Progenitor cell of endocrine pancreas (in vitro differentiated cells): Measurements from ENCODE around the gene TMEM132D. TPM values are rescaled to one million over a fixed set of nuclear protein-coding genes. Genes with fewer than 3 reads are reported as not detected.

Source experiments
- DNase-seq: peaks from one replicate; pipeline ENCODE4 v3.0.0; 2021; ENCODE audit warnings: low spot score; ENCODE audit not compliant: unreplicated experiment
- H3K27ac Mint-ChIP-seq: 2 replicates; pipeline ENCODE4 v1.8.0; 2021; ENCODE audit warnings: mild to moderate bottlenecking, moderate library complexity, mixed read lengths
- H3K27me3 Mint-ChIP-seq: 2 replicates; pipeline ENCODE4 v1.8.0; 2021; ENCODE audit warnings: mixed read lengths
- H3K36me3 Mint-ChIP-seq: 2 replicates; pipeline ENCODE4 v1.8.0; 2022; ENCODE audit warnings: mixed read lengths; ENCODE audit not compliant: insufficient read depth
- H3K4me1 Mint-ChIP-seq: 2 replicates; pipeline ENCODE4 v1.8.0; 2021; ENCODE audit warnings: low read depth, mixed read lengths
- H3K4me3 Mint-ChIP-seq: 2 replicates; pipeline ENCODE4 v1.8.0; 2021; ENCODE audit warnings: low read depth, mild to moderate bottlenecking, moderate library complexity, mixed read lengths
- H3K9me3 Mint-ChIP-seq: 2 replicates; pipeline ENCODE4 v1.8.0; 2021; ENCODE audit warnings: low read depth, mixed read lengths
- total RNA-seq: library from RNA; stranded (reverse); gene quantifications from 2 replicates; pipeline ENCODE4 v1.2.1, GENCODE V29; 2021
- TF ChIP-seq, protein P1 (sequence below): fragments of 200-600 bp; sonication (generic); IDR thresholded peaks from one replicate; pipeline ENCODE4 v1.5.0; 2021; ENCODE audit warnings: antibody characterized with exemption, mild to moderate bottlenecking; ENCODE audit not compliant: unreplicated experiment

TMEM132D gene
- total RNA-seq, 1 donor from 2014 or later, result 0.46 TPM

DNA sequence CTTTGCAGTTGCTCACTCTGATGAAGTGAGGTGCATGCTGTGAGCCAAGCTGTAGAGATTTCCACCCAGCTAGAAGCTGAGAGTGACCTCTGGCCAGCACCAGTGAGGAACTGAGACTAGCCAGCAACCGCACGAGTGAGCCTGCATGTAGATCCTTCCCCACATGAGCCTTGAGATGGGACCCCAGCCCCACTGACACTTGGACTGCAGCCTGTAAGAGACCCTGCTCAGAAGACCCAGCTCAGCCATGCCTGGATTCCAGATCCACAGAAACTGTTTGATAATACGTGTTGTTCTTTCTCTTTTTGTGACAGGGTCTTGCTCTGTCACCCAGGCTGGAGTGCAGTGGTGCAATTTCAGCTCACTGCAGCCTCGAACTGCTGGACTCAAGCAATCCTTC is 821.4 kb downstream of the TMEM132D start:
- no peak overlapping the region for H3K27ac Mint-ChIP-seq
- H3K36me3 Mint-ChIP-seq, result no peaks in the 10 kb centered on the region
- H3K27me3 Mint-ChIP-seq, result peaks cover 14% of the 10 kb centered on the region
- H3K9me3 Mint-ChIP-seq, result no peaks in the 10 kb centered on the region
- TF ChIP-seq, protein P1, sequence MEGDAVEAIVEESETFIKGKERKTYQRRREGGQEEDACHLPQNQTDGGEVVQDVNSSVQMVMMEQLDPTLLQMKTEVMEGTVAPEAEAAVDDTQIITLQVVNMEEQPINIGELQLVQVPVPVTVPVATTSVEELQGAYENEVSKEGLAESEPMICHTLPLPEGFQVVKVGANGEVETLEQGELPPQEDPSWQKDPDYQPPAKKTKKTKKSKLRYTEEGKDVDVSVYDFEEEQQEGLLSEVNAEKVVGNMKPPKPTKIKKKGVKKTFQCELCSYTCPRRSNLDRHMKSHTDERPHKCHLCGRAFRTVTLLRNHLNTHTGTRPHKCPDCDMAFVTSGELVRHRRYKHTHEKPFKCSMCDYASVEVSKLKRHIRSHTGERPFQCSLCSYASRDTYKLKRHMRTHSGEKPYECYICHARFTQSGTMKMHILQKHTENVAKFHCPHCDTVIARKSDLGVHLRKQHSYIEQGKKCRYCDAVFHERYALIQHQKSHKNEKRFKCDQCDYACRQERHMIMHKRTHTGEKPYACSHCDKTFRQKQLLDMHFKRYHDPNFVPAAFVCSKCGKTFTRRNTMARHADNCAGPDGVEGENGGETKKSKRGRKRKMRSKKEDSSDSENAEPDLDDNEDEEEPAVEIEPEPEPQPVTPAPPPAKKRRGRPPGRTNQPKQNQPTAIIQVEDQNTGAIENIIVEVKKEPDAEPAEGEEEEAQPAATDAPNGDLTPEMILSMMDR, result no peak
- no peak for DNase-seq
- no peak overlapping the region for H3K4me3 Mint-ChIP-seq
- H3K4me1 Mint-ChIP-seq, result no peaks in the 10 kb centered on the region

DNA sequence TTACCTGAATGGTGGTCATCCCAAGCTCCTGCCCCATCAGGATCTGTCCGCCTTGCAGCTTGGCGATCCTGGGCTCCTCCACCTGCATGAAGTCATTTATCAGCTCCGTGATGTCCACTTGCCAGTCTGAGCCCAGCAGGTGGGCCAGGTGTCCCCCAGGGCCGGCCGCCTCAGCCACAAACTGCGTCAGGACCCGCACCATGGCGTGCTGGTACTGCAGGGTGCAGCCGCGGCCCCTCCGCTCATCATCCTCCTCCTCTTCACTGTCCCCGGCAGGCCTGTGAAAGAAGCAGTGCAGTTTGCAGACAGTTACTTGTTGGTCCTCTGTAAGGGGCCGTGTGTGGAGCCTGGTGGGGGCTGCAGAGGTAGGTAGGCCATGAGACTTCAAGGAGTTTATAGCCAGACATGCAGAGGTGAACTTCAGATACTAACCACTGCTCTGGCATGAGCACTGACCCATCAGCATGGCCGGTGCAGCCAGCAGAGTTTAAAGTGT is 822.0 kb downstream of the TMEM132D start:
- peaks cover 16% of the 10 kb centered on the region for H3K27me3 Mint-ChIP-seq
- TF ChIP-seq, protein P1, result no peak
- H3K4me1 Mint-ChIP-seq, result no peaks in the 10 kb centered on the region
- no peak overlapping the region for H3K4me3 Mint-ChIP-seq
- no peaks in the 10 kb centered on the region for H3K36me3 Mint-ChIP-seq
- DNase-seq, result no peak
- no peaks in the 10 kb centered on the region for H3K9me3 Mint-ChIP-seq
- no peak overlapping the region for H3K27ac Mint-ChIP-seq

DNA sequence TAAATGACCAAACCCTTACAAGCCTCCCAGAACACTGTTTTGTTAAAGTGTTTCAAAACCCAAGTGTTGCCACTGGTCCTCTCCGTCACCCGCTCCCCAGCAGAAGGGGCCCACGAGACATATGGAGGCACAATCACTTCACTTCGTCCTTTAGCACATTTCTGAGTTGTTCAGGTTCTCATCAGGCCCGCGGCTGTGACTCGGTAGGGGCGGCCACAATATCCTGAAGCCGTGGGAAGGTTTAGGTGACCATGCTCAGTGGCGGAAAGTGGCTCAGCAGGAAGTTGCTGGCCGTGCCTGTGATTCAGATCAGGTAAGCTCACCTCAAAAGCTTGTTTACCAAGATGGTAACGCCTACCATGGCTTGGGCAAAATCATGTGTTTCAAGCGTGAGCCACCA is 823.0 kb downstream of the TMEM132D start:
- no peaks in the 10 kb centered on the region for H3K4me1 Mint-ChIP-seq
- peaks cover 24% of the 10 kb centered on the region for H3K27me3 Mint-ChIP-seq
- no peak overlapping the region for H3K27ac Mint-ChIP-seq
- no peaks in the 10 kb centered on the region for H3K9me3 Mint-ChIP-seq
- no peak for DNase-seq
- H3K36me3 Mint-ChIP-seq, result no peaks in the 10 kb centered on the region
- TF ChIP-seq, protein P1, result no peak
- no peak overlapping the region for H3K4me3 Mint-ChIP-seq

DNA sequence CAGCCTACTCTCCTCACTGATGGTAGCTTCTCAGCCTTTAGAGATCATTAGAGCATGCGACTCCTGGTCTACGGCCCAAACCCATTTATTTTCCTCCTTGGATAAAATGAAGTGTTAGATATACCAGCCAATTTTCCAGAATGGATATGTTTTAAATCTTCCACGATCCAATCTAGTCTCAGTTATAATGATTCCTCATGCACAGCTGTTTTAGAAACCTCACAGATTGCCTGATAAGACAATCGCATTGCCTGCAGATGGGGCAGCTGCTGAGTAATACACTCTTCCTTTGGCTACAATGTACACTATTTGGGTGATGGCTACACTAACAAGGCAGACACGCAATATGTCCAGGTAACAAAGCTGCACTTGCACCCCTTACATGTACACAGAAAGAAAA is 823.4 kb downstream of the TMEM132D start:
- H3K4me3 Mint-ChIP-seq, result no peak overlapping the region
- H3K9me3 Mint-ChIP-seq, result no peaks in the 10 kb centered on the region
- DNase-seq, result no peak
- no peak overlapping the region for H3K27ac Mint-ChIP-seq
- H3K4me1 Mint-ChIP-seq, result no peaks in the 10 kb centered on the region
- H3K36me3 Mint-ChIP-seq, result no peaks in the 10 kb centered on the region
- H3K27me3 Mint-ChIP-seq, result peaks cover 23% of the 10 kb centered on the region
- TF ChIP-seq, protein P1, result no peak

DNA sequence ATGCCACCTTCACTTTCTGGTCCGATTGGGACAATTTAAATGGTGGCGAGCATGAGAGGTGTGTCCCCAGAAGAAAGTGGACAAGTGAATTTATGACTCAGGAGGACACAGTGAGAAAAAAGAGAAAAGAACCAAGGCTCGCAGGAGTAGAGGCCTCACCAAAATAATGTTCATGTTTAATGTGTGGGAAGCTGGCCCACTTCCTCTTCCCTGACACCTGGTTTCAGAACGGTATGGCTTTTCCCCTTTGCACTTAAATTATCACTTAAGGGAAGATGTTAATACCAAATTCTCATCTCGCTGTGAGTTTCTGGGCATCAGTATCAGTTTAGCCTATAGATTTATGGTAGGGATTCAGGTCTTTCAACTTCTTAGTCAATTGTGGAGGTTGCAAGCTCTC is 824.1 kb downstream of the TMEM132D start:
- H3K27me3 Mint-ChIP-seq, result peaks cover 19% of the 10 kb centered on the region
- TF ChIP-seq, protein P1, result no peak
- H3K4me1 Mint-ChIP-seq, result no peaks in the 10 kb centered on the region
- H3K9me3 Mint-ChIP-seq, result no peaks in the 10 kb centered on the region
- no peak overlapping the region for H3K27ac Mint-ChIP-seq
- no peak for DNase-seq
- no peaks in the 10 kb centered on the region for H3K36me3 Mint-ChIP-seq
- no peak overlapping the region for H3K4me3 Mint-ChIP-seq
